Measurements from ENCODE around the gene RGS3. TPM values are rescaled to one million over a fixed set of nuclear protein-coding genes. Genes with fewer than 3 reads are reported as not detected.
A peak's percentile ranks its signal among the peaks of the same experiment; 100 is the strongest.

RGS3 gene
- total and polyA plus RNA-seq, 2 of the 13 experiments (the other 11 are each of a cell fraction or from before 2014, with no cell fraction given) = 17.1 to 28.8 TPM

DNA sequence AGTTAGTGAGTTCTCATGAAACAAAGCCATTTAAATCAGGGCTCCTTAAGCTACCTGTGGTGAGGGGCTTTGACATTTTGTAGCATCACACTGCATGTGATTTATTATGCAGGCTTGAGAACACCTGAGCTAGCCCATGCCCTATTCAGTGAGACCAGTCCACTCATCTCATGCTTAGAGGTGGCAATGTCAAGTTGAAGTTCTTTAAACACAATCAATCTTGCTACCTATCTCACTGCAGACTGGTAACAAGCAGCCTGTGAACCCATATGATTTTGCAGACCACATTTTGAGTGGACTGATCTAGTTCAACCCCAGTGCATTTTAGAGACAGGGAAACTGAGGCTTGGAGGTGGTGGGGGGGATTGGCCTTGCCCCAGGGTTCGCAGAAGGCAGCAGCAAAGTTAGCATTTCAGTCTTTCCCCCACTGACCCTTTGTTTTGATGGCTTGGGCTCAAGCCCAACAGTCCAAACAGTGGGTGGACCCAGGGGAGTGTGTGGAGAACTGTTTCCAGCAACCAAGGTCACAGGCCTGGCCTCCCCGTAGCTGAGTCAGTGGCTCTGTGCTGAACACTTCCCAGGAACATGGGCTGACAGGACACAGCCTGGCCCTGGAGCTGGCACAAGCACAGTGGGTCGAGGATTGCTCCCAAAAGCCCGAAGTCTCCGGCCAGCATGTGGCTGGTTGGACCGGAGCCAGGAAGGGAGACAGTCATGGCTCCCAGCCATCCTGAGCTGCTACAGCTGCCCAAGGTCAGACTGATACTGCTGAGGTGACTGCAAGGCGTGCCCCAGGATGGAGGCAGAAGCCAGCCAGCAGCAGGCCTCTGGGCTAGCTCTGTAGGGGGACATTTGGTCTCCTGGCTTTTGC lies 95.3 kb downstream of the RGS3 start (continued):
- TF ChIP-seq ZBTB40 (IDR thresholded peaks at IDR 0.05) = no peak
- peak; percentile 61 for TF ChIP-seq ZBTB40 (CRISPR knock-in tag; IDR thresholded peaks at IDR 0.05)
- TF ChIP-seq ZNF746 (CRISPR knock-in tag; IDR thresholded peaks at IDR 0.05) = no peak; the same call in none of the 2 replicates
- TF ChIP-seq ZNF773 (CRISPR knock-in tag; IDR thresholded peaks at IDR 0.05; ENCODE audit: borderline replicate concordance) = no peak
